GM06990 (cell line): ENCODE data around the gene PALM.

ENCODE experiments used
- DNase-seq: peaks from one replicate; pipeline ENCODE4 v3.0.0-alpha.2; 2011; ENCODE audit not compliant: insufficient read length; ENCODE audit errors: extremely low read depth
- H3K27me3 ChIP-seq: replicated peaks from 2 replicates; pipeline ENCODE4 v1.6.0; 2011; ENCODE audit warnings: low read length; ENCODE audit not compliant: control insufficient read depth, insufficient read depth
- H3K36me3 ChIP-seq: 2 replicates; pipeline ENCODE4 v1.5.1; 2011; ENCODE audit warnings: low read length; ENCODE audit not compliant: control insufficient read depth, insufficient read depth
- H3K4me3 ChIP-seq: replicated peaks from 2 replicates; pipeline ENCODE4 v1.5.1; 2011; ENCODE audit warnings: low read depth, mild to moderate bottlenecking, control low read depth, low read length
- CTCF ChIP-seq: IDR thresholded peaks from 2 replicates; pipeline ENCODE4 v1.5.1; 2011; ENCODE audit warnings: low read length, control low read depth, mild to moderate bottlenecking, inconsistent platforms; ENCODE audit not compliant: insufficient read depth, poor library complexity, severe bottlenecking

PALM gene

GRCh38 chr19:764301-764700, 55.6 kb downstream of the PALM start:
- DNase-seq = no peak
- Histone ChIP-seq H3K4me3 (no peak overlapping the region), H3K27me3 (no peaks in the 10 kb centered on the region), H3K36me3 (no peaks in the 10 kb centered on the region)
- no peak for TF ChIP-seq CTCF

- no peak overlapping the region for H3K4me3 ChIP-seq
- TF ChIP-seq CTCF = no peak
- H3K36me3 ChIP-seq = no peaks in the 10 kb centered on the region
- no peak for DNase-seq
- H3K27me3 ChIP-seq = no peaks in the 10 kb centered on the region
Observed at GRCh38 chr19:765179-765738, 56.5 kb downstream of the PALM start.

GRCh38 chr19:768424-768823, 59.7 kb downstream of the PALM start:
- no peak for TF ChIP-seq CTCF
- DNase-seq = no peak
- H3K4me3 ChIP-seq = no peak overlapping the region
- H3K27me3 ChIP-seq = no peaks in the 10 kb centered on the region
- no peaks in the 10 kb centered on the region for H3K36me3 ChIP-seq

GRCh38 chr19:769616-770015, 60.9 kb downstream of the PALM start:
- Histone ChIP-seq H3K36me3 (no peaks in the 10 kb centered on the region), H3K27me3 (no peaks in the 10 kb centered on the region), H3K4me3 (no peak overlapping the region)
- TF ChIP-seq CTCF = no peak
- DNase-seq = no peak

- no peak for DNase-seq
- Histone ChIP-seq H3K4me3 (no peak overlapping the region), H3K36me3 (no peaks in the 10 kb centered on the region), H3K27me3 (no peaks in the 10 kb centered on the region)
- peak; percentile 61 for TF ChIP-seq CTCF
Observed at GRCh38 chr19:771332-771785, 62.6 kb downstream of the PALM start.

- H3K27me3 ChIP-seq = no peaks in the 10 kb centered on the region
- no peaks in the 10 kb centered on the region for H3K36me3 ChIP-seq
- no peak for DNase-seq
- no peak overlapping the region for H3K4me3 ChIP-seq
- no peak for TF ChIP-seq CTCF
Observed at GRCh38 chr19:772063-772462, 63.3 kb downstream of the PALM start.
